Stimulated activated CD4-positive, alpha-beta T cell treated with anti-CD3 and anti-CD28 coated beads, Interleukin-15, amount 100 ng/mL, for 24 hours (primary cell): ENCODE data around the gene C14orf119.

ENCODE experiments used
- DNase-seq: peaks from one replicate; pipeline ENCODE4 v3.0.0-alpha.2; 2020

The C14orf119 gene

DNA sequence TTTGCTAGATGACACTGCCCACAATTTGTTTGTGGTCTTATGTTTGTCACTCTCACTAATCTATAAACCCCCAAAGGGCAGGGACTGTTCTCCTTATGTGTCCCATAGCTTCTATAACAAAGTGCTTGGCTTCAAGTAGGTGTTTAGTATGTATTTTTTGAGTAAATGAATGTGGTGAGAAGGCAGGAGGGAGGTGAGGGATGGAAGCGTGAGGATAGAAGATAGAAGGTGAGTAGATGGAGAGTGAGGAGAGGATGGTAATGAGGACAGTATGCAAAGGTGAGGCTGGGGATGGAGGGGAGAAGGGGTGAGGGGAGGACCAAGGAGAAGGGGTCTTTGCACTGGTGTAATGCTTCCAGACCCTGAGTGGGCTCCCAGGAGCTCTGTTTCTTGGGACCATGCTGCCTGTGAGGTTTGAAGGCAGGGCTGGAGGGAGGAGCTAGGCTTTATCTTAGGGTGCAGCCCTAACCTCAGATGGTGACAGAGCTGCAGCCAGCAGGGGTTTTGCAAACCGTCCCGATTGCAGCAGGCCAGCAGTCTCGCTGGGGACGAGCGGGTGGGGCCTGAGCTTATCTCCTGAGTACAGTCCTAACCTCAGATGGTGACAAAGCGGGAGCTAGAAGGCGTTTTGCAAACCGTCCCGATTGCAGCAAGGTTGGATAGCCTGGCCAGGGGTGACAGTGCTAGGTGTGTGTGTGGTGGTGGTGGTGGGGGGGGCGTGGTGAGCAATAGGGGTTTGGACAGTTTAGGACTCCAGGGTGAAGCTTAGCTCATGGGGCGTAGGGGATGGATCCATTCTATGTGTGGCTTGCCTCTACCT lies 17.3 kb downstream of the C14orf119 start:
- no peak for DNase-seq

DNA sequence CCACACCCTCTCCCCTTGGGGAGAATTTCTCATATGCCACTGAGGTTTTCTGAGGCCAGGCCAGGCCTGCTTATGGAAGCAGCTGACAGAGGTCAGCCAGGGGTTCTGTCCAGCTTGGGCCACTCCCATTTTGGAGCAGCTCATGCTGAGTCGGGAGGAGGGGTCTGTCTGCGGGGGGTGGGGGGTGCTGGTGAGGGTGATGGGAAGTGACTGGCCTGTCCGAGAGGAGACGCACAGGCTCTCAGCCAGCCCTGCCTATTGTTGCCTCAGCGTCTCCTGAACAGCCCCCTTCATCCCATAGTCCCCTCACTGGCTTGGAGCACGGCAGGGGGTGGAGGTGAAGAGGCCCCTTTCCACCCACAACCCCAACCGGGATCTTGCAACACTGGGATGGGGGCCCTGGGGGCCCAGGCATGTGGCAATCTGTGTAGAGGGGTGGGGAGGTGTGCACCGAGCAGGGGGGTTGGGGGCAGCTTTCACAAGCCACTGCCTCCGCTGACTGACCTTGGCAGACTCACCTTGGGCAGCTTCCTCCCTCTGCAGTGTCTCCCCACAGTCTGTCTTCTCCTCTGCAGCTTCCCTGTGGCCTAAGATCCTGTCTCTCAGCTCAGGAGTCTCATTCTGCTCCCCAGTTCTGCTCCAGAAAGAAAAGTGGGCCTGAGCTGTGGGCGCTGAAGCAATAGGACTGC lies 18.3 kb downstream of the C14orf119 start:
- no peak for DNase-seq

DNA sequence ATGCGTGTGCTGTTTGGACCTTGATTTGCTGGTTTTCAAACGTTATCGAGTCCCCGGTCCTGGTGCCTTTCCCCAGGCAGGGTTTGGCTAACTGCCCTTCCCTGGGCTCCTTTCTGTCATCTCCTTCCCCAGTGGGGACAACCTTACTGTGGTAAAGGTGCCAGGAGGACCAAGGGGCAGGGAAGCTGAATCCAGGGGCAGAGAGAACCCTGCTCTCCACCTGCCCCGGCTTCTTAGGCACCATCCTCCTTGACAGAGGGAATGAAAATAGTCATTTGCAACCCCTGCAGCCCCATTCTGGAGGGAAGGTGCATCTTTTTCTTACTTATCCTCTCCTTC lies 18.8 kb downstream of the C14orf119 start:
- DNase-seq = no peak

DNA sequence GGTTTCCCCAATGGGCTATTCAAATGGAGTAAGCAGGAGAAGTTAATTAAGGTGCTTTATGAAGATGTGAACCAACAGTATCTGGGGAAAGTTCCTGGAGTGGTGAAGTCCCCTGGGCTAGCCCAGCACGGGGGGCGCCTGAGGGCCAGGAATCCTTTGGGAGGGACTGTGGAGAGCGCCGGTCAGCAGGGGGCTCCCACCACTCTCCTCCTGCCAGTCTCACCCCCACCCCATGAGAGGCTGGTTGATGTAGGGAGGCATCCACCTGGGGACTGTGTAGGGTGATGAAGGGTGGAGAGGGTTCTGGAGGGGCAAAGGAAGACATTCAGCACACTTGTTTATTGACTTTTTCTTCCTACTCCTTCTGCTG lies 19.3 kb downstream of the C14orf119 start:
- no peak for DNase-seq

DNA sequence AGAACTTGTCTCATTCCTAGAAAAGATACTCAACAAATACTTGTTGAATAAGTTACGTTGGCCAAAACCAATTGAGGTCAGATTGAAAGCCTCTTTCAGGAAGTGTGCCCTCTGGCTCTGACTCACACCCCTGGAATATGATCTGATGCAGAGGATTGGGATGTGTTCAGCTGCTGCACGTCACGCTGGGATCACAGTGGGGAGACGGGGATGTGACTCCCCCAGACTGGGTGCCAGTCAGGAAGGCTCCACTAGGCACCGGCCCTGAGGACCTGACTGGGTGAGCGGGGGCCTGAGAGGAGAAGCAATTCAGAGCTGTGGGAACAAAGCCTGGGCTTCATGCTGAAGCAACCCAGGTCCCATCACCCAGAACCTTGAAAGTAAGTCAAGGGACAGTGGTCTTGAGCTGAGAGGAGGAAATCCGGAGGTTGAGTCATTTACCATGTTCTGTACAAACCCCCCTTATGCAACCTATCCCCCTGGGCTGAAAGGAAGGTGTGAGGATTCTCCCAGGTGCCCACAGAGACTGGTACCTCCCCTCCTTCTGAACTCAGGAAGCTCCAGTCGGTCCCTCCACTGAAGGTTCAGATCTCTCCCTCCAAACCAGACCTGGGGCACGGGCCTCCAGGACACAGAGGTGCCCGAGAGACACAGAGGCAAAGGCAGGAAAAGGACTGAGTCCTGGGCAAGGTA lies 19.9 kb downstream of the C14orf119 start:
- DNase-seq = no peak

DNA sequence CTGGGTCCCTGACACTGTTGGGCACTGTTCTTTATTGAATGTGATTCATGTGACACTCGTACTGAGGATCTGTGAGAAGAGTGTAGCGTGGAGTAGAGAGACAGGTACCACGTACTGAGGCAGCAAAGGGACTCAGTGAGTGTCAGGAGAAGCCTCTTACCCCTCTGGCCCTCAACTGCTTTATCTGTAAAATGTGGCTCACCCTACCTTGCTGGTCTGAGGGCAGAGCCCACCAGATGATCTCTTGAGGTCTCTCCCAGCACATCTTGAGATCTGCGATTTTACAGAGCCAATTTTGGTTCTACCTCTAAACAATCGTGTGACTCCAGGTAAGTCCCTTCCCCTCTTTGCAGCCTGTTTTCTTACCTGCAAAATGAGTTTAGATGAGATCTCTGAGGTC lies 20.6 kb downstream of the C14orf119 start:
- DNase-seq = no peak

DNA sequence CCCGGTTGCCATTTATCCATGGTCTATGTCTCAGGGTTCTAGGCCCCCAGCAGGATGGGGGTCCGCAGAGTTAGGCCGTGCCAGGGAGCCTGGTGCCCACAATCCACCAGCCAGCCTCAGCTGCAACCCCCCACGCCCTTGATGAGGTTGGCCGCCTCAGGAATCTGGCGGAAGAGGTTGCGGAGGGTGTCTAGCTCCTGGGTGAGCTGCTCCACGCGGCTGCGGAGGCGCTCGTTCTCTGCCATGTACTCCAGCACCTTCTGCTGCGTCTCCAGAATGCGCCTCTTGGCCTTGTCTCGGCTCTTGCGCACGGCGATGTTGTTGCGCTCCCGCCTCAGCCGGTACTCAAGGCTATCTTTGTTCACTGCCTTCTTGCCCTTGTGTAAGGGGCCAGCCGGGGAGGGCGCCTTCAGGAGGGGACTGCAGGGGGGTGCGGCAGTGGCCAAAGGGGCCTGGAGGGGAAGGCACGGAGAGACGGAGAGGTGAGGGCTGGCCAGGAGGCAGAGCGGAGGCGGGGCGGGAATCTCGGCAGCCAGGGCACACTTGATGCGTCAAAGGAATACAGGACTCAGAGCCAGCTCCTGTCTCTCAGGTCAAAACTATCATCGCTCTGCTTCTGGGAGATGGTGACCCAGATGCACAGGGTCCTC lies 22.2 kb downstream of the C14orf119 start:
- DNase-seq = no peak

DNA sequence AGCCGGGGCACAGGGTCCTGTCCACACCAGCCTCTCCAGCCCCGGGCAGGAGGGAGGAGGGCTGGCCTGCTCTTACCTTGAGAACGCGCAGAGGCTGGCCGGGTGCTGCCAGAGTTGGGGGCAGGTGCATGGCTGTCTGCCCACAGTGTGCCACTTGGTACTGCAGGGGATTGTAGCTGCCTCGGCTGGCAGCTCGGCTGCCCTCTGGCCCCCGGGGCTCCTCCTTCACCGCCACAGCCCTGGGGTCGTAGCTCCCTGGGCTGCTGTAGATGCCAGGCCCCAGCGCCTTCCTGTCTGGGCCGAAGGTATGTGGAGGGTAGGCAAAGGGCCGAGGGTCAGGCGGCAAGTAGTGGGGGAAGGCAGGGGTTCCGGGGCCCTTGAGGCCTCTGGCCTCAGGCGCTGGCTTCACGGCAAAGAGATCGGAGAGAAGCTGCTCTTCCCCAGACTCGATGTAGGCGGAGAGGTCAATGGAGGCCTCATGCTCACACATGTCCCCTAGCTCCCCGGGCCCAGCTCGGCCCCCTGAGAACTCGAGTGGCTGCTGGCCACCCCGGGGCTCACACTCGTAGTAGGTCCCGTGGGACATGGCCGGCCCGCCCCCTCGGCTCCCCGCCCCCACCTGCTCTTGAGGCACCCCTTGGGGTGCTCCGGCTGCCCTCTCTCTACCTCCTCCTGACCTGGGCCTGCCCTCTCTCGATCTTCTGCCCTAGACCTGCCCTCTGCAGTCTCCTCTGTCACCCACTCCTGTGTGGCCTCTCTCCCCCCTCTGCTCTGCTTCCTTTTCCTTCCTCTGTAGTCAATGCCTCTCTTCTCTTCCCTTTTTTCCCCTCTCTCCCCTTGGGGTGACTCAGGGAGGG lies 23.4 kb downstream of the C14orf119 start, which contains the start of gene CEBPE:
Gene CEBPE (minus strand): TSS at position 750 of the 857 bp plus-strand sequence. CDS start 164 bp downstream, at position 586.
- no peak for DNase-seq

DNA sequence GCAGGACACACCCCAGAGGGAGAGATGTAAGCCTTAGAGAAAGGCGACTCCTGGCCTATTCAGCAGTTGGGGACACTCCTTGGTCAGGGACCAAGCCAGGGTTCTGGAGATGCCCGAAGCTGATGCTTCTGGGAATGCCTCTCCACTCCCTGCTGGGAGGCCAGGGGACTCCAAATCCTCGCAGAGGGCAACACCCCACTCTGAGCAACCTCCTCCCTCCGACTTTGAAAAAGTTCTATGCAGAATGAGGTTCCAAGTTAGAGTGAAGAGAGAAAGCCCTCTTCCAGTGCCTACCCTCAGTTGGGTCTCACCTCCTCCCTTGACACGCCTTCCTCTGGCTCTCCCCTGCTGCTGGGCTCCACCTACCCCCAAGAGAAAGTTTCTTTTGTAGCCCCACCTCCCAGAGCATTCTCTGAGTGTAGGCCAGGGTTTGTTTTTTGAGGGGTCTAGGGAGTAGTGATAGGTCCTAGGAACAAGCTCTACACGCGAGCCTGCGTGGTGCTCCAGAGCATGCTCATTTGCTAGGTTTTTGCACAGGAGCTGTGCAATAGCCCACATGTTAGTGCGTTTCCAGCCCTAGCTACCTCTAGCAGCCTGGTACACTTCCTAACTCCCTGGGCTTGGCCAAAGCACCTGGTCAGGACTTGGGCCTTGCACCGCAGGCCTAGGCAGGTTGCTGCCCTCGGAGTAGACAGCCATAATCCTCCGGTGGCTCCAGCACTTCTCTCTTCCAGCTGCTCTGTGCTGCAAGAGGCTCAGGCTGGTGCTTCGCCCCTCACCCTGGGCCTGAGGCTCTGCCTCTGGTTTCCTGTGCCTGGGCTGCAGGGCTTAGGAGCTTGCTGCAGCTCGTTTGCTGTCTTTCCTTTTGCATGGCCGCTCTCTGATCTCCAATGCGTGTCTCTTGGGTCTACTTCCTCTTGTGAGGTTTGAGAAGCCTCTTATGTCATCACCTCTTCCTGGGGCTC lies 24.3 kb downstream of the C14orf119 start:
- peak; percentile 31 for DNase-seq

DNA sequence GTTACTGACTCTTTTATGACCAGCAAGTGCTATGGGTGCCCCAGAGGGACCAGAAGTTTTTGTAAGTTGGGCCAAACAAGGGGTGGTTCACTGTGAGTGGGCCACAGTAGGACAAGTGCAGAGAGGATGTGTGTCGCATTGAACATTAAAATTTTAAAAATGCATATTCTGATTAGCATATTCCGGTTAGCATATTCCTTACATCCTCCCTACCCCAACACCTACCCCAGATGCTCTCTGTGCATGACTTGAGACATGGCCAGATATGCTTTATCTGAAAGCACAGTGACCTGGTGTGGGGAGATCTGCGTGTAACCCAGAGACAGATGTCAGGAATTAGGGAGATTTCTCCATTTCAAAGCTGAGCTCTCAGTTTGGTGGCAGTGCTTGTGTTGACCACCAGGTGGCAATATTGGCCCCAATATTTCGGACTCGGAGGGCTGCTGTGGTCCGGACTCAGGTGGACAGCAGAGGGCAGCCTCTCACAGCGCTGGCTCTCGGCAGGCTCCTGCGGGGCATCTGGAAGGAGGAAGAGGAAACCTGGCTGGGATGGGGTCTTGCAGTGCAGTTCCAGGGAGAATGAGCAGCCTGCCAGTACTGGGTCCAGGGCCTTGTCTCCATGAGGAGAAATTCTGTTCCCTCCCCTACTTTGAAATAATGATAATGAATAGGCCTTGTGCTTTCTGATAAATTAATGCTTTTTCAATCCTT lies 25.4 kb downstream of the C14orf119 start:
- peak; percentile 87 for DNase-seq

DNA sequence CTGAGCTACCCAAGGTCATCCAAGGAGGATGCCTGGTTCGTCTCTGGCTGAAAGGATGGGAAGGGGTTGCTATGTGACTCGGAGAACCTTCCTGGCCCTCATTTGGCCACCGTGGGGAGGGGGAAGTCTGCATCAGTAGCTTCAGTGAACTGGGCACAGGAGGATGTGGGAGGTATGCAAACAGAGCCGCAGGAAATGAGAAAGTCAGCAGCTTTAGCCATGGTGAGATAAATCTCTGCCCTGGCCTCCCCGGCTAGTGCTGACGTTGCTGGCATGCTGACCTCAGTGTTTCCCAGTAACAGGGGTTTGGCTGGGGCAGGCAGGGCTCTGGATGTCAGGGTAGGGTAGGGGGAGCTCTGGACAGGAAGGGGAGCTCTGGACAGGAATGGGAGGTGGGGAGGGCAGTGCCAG lies 26.1 kb downstream of the C14orf119 start:
- peak; percentile 12 for DNase-seq

DNA sequence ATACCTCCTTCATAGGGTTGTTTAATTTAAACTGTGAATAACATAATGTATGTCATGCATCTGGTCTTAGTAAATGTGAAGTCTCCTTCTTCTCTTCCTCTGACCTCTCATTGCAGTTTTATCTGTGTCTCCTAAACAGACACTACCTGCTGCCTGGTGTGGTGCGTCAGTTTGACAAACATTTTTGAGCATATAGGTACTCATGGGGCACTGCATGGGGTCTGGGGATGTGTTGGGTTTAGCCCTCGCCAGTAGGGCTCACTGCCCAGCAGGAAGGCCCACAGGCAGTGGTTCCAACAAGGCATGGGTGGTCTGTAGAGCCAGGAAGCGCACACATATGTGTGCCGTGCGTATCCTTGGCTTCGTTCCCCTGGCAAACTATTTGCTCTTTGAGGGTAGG lies 26.8 kb downstream of the C14orf119 start:
- no peak for DNase-seq

DNA sequence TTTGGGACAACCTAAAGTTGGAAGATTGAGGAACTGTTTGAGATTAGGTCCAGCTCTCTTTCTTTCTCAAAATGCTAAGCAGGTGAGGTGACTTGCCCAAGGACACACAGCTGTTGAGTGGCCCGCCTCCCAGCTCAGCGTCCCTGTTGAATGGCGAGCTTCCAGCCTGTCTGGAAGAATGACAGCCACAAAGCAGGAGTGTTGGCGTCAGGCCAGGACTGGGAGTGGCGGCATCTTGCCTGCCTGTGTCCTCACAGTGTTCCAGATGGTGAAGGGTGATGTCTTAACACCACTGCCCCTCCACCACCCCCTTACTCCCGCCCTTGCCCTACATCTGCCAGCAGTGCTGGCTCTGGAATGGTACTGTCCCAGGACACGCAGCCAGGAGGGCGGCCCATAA lies 28.1 kb downstream of the C14orf119 start:
- DNase-seq = no peak

DNA sequence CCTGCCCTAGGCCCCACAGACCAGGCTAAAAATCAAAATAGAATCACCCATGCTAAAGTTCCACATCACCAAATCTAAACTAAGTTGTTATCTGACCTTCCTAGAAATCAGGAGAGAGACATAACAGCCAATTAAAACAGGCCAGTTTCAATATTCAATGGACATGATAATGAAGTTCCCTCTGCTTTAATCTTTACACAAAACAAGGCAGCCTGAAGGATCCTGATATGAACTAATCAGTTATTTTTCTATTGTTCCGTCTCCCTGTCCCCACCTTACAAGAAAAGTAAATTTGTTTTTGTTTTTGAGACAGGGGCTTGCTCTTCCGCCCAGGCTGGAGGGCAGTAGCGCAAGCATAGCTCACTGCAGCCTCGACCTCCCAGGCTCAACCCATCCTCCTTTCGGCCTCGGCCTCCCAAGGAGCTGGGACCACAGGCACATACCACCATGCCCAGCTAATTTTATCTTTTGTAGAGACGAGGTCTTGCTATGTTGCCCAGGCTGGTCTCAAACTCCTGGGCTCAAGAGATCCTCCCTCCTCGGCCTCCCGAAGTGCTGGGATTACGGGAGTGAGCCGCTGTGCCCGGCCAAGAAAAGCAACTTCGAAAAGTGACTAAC lies 29.1 kb downstream of the C14orf119 start:
- DNase-seq = no peak

DNA sequence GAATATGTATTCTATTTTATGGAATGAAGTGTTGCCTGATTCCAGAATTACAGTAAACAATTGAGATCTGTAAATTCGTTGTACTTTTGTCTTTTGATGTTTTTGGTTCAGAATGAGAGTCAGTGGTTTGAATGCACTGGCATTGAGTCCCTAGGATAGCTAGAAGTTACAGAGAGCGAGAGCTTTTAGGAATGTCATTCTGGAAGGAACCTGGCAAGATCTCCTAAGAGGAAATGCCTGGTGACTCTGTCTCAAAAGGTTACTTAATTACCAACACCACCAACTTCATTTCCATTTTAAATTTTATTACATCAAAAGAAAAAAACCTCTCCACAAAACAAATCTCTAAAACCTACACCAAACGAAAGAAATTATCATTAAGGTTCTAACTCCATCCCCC lies 29.7 kb downstream of the C14orf119 start:
- no peak for DNase-seq

DNA sequence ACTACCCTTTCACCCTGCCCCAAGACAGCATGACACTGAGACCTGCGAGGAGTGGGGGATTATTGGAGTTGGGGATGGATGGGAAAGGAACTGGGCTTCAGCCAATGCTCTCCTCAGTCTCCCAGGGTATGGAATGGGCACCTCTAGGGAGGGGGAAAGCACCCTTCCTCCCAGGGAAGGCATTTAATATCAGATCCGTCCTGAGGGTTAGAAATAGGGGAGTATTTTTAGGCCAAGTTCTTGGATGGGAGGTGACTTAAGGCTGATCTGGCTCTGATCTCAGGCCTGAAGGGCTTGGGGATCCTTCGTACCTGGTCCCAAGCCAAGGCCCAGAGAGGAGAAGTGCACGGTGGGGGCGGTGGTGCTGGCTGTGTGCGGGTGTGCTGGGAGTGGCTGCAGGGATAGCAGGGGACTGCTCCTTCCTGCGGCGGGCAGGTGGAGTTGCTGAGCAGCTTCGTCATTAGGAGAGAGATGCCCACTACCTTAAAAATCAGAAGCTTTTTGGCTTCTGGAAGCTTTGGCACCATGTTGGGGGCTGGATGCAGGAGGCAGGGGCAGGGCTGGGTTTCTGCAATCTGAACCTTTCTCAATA lies 30.7 kb downstream of the C14orf119 start:
- no peak for DNase-seq

DNA sequence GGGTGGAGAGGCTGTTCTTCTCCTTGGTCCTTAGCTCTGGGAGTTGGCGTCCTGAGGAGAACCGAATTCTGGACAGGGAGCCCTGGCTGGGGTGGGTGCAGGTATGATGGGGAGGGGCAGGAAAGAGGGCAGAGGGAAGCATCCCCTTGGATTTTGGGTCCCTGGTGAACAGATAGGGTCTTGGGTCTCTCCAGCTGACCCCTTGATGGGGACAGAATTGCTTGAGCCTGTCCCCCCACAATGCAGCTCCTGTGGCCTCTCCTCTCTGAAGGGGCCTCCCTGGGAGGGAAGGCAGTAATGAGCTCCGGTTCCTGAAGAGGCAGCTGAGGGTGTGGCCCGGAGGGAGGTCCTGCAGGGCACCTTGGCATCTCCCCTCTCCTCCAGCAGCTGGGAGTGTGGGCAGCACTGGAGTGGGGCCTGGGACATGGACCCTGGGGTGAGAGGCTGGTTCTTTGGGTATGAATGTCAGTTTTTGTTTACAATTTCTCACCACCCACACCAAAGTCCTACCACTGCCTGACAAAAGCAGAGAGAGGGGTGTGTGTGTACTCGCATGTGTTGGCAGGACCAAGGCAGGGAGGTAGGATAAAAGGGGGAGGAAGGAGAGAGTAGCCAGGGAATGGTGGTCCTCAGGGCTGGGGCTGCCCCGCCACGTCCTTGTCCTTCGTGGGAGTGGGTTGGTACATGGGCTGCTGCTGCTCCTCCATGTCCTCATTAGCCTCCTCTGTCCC lies 31.4 kb downstream of the C14orf119 start:
- DNase-seq = no peak

DNA sequence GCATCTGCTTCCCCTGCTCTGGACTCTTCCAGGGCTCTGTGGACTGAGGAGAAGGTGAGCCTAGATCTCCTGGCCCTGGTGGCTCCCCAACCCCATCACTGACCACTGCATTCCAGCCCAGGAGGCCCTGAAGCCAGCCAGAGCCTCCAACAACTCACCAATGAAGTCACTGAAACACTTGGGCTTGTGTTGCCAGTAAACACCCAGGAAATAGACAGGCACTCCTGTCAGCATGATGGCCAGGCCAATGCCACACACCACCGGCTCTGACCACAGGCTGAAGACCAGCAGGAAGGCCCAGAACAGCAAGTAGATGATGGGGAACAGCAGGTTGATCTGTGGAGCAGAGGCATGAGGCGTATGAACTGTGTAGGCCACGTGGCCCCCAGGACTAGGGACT lies 32.6 kb downstream of the C14orf119 start:
- no peak for DNase-seq
